Measurements from ENCODE around the gene NTM.

The NTM gene

DNA sequence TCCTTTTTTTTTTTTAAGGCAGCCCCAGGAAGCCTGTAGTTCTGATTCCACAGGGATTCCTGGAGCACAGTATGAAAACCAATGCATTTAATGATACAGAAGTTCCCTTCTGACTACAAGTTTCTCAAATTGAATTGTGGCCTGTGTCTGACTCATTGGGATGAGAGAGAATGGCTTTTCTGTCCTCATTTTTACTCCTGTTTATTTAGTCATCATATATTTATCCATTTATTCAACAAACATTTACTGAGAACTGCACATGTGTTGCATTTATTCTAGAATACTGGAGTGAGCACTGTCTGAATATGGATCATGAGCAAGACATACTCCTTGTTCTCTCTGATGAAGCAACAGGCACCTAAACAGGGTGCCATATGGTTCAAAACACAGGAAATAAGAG, 231.2 kb downstream of the NTM start:
- DNase-seq (ENCODE audit: low spot score) = no peak

DNA sequence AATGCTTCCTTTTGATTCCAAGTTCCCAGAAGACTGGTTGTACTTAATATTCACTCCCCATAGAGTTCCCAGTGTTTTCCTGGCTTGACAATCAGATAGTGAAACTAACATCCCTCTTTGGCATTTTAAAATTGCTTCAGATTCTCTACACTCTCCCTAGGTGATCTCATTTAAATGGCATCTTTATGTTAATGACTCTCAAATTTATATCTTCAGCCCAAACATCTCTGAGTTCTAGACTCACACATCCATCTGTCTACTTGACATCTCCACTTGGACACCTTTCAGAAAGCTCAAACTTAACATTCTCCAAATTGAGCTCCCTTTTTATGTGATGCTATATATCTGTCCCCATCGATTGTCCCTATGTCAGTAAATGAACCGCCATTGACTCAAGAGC, 232.0 kb downstream of the NTM start:
- no peak for DNase-seq (ENCODE audit: low spot score)

DNA sequence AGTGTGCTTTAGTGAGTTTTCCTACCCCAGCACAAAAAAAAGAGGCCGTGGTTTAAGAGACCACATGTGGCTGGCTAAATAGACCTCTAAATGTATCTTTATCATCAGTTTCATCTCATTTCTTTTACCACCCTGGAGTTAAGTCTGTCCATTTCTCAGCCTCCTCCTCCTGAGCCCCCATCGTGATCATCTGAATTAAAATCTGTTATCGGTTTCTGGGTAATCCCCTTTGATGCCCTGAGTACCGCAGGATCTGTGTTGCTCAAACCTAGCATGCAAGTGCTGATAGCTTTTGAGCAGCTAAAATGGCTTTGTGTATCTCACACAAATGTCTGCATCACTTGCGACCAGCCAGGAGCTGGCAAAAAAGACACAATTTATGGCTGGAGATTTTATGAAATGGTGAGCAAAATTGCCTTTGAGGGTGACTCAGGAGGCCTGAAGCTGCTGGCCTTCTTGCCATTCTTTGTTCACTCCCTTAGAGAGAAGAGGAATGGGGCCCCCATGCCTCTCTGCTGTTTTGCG, 236.5 kb downstream of the NTM start:
- DNase-seq (ENCODE audit: low spot score) = no peak

DNA sequence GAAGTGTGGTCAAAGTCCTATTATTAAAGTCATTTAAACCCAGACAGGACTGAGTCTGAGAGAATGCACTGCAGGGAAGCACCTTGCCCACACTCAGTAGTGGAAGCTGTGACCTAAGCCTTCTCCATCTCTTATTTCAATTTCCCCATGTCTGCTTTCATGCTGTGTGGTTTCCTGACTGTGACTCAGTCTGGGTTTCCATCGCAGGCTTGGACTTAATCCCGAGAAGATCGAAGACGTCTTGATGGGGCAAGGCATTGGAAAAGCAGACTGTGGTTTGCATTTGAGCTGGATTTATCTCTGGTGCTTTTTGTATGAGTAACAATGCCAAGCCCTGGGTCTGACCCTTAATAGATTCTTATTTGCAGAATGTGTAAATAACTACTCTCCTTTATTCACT, 238.9 kb downstream of the NTM start:
- no peak for DNase-seq (ENCODE audit: low spot score)

DNA sequence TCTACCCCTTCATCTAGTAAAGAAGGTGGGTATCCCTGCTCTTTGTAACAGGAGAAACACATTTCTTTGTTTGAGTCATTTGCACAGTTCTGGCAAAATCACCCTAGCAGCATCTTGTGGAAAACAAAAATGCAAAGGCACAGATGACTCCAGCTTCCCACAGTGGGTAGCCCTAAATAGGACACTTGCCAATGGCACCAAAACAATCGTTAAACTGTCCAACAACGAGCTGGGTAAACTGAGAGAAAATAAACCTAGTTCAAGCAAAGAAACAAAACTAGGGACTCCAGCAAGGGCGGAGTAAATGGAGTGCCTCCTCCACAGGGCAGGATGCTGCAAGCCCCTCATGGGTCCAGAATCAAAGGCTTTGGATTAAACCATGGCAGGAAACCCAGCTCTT, 239.5 kb downstream of the NTM start:
- no peak for DNase-seq (ENCODE audit: low spot score)

DNA sequence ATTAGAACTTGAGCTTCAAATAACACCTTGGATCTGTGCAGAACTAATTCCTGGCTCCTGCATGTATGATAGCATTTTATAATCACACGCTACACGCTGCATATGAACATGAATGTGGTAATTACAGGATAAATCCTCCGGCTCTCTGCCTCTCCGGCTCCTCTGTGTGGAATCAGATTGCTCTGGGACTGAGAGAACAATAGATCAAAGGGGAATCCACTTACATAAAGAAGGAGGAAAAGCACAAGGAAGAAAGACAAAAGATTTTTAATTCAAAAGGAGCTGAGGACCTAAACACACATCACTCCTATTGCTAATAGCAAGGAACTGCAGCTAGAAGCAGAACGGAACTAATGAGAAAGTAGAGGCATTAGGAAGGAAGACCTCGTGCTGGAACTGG, 240.9 kb downstream of the NTM start:
- DNase-seq (ENCODE audit: low spot score) = no peak

DNA sequence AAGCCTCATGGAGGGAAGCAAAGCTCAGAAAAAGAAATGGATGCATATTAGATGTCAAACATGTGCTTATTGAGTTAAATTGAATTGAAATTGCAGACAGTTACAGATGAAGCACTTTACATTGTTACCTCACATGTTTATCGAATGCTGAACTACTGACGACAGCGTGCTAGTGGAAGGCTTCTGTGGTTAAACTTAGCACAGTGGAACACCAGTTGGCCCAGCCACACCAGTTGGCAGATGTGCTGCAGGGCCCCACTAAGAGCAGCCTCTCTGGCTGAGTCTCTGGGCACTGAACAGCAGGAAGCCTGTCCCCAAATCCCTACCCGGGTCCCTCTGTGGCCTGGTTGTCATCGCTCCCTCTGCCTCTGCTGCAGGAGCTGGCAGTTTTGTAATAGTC, 242.1 kb downstream of the NTM start:
- no peak for DNase-seq (ENCODE audit: low spot score)

DNA sequence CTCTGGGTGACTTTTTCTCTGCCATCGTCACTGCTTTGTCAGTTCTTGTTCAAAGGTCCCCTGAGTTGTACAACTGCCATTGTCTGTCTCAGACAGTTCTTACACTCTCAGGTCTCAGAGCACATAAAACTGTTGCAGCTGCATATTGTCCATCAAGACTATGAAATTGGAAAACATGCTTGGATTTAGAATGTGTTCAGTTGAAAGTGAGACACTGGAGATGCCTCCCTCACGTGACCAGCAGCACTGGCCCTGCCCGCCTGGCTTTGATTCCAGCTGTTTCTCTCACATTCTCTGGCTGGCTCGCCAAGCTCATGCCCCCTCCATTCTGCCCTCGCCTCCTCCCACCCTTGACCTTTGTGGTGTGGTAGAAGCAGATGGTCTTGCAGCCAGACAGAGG, 244.2 kb downstream of the NTM start:
- no peak for DNase-seq (ENCODE audit: low spot score)

DNA sequence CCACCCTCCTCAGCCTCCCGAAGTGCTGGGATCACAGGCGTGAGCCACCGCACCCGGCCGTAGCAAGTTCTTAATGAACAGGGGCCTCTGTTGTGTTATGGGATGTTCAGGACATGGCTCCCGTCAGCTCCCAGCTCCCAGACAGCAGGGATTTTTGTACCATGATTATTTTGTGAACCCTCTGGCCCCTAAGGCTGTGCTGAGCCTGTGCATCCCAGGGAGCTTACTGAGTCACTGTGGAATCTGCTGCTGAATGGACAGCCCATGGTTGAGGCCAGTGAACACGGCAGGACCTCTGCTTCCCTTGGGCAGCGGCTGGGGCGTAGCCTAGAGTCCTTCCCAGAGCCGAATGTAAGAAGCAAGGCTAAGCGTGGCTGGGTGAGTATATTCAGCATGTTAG, 245.2 kb downstream of the NTM start:
- DNase-seq (ENCODE audit: low spot score) = no peak

DNA sequence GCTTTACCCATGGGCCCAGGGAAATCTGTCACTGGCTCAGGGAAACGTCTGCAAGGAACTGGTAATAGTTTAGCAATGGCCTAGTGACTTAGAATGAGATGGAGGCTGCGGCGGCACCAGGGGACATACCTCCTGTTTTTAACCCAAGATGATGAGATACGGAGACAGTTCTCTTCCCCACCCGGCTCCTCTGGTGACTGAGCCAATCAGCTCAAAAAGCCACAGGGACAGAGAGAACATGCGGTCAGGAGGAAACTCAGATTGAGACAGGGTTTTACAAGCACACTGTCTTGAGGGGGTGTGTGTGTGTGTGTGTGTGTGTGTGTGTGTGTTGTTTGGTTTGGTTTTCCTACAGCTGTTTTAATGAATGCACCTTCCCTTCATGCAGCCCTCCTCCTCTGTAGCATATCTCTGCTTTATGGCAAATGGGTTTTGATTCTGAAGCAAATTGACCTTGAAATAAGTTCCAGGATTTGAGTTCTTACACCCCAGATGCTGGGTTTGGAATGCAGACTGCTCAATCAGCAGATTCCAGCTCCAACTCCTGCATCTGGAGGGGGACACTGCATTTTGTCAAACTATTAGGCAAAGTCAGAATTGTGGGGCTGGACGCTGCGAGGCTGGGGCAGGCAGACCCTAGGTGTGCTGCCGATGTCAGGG, 246.2 kb downstream of the NTM start:
- no peak for DNase-seq (ENCODE audit: low spot score)

DNA sequence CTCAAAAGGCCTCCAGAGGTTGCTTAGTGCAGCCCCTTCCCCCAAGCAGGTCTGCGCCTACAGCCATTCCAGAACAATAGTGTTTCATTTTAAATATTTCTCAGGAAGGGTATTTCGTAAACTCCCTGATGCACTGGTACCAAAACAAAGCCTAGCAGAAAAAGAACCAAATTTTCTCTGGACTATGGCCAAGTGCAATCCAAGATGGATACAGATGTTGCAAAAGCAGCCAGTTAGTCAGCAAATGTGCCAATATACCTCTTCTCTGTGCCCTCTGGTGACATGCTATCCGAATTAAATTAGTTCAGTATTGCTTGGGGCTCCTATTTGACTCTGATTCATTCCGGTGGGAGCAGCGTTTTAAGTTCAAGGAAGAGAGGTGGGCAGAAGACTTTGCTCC, 247.8 kb downstream of the NTM start:
- no peak for DNase-seq (ENCODE audit: low spot score)

DNA sequence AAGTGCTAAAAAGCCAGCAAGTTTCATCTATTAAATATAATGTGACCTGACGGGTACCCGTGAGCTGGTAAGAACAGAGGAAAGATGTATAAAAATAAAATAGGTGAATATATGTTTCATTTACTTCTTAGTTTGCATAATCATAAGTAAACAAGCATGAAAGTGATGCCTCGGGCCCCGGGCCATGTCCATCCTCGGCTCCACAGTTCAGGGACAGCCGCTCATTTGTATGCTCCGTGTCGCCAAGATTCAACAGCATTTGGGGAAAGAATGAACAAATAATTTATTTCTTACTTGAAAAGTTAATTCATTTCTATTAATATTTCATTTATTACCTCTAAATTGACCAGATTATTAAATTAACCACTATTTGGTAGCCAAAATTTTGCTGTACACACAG, 251.8 kb downstream of the NTM start:
- no peak for DNase-seq (ENCODE audit: low spot score)

DNA sequence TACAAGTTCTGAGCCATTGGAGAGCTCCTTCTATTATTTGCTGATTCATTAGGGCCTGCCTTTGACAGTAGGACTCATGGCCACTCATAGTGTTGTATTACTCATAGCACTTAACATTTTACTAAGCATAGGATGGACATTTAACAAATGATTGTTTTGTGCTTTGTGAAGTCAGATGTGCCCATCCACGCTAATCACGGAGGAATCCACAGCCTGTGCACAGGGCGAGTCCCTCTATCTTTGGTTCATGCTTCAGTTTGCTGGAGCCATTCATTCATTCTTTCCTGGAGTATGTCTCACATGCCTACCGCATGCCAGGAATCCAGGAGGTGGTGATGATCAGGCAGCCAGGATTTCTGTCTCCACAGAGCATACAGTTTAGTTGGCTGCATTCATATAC, 254.1 kb downstream of the NTM start:
- DNase-seq (ENCODE audit: low spot score) = no peak

DNA sequence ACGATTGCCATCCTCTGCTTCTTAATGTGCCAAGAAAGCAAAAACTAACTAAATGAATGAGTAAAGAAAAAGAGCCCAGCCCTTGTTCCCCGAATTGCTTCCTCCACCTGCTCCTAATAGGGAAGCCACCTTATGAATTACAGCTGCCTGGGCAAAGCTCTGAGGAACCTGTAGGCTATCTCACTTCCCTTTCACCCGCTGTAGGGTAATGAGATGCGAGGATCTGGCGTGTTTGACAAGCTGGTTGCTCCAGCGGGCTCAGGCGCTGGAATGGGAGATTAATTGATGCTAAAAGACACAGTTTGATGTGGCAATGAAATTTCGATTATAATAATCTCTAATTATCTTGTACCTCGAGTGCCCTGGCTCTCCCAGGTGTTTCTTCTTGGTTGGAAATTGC, 256.4 kb downstream of the NTM start:
- no peak for DNase-seq (ENCODE audit: low spot score)

DNA sequence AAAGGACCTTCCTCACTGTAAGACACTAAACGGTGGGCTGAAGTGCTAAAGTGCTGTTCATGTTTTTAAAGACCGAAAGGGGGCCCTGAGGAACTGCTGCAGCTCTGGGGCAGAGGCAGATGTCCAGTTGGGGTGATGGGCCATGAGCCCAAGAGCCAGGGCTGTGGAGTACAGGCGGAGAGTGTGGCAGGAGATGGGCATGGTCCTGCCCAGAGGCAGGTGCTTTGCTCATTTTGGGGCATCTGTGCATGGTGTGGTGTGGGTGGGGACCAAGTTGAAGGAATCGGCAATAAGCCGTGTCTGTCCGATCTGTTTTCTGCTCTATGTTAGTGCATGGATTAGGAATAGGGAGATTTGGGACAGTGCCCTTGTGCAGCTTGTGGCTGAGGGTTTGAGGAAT, 258.3 kb downstream of the NTM start:
- no peak for DNase-seq (ENCODE audit: low spot score)

DNA sequence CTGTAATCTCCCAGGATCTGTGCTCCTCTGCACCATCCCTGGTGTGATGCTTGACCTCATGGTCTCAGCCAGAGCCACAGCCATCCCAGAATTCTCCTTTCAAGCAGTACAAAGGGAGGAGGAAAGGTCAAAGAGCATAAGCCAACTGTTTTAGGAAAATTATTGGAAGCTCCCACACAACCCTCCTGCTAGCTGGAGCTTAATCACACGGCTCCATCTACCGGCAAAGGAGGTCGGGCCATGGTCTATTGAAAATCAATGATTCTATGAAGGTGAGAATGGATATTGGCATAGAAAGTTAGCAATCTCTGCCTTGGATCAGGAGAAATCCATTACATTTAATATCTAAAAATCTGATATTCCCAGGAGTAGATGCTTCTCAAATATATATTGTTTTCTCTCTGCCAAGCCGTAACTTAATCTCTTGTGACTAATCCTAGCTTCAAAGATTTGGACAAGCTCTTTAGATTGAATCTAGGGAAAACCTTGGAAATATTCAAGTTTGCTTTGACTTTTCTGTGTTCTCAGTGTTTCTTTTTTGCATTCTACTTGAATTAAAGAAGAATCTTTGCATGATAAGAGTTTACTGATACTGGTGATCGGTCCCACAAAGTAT, 259.6 kb downstream of the NTM start:
- DNase-seq (ENCODE audit: low spot score) = no peak

DNA sequence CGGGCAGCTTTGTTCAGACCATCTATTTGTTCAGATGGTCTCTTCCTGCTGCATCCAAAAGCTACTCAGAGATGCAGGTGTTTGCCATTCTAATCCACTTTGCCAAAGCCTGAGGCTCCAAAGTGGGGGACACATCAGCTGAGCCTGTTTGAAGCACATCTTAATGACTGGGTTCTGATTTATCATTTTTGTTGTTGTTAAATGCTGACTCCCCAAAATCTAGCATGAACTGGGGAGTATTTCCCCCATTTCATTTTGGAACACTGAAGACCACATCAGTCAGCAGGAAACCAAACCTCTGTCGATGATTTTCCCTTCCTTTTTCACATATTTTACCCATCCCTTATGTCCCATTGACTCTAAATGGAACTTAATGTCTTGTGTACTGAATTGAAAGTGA, 262.6 kb downstream of the NTM start:
- DNase-seq (ENCODE audit: low spot score) = no peak

DNA sequence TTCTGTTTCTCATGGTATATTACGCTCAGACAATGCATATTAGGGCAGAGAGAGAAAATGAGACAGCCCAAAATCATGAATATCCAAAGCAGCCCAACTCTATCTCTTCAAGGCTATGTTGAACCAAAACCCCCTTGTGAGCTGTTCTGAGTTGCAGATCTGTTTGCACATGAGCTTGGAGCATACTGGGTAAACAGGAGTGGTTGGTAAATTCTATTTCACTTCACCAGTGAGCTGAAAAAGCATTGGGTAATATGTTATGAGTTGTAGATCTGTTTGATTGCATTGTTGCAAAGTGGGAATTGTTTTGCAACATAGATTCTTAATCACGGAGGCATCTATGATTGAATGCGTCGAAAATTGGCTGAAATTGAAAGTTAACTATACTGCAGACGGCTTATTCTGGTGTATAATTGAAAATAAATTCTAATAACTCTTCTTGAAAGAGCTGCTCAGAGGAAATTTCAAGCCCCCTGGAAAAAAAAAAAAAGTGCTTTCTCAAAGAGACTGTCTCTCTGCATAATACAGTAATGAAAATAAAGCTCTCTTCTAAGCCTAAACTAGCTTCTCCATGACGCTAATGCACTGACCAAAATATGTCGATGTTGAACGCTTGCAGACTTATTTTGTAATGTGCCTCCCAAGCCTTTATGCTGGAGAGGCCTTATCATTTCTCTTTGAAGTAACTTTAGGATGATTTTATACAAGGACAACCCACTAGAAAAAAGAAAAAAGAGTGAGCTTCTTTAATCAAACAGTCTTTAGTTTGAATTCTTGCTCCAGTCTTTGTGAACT, 263.7 kb downstream of the NTM start:
- no peak for DNase-seq (ENCODE audit: low spot score)

DNA sequence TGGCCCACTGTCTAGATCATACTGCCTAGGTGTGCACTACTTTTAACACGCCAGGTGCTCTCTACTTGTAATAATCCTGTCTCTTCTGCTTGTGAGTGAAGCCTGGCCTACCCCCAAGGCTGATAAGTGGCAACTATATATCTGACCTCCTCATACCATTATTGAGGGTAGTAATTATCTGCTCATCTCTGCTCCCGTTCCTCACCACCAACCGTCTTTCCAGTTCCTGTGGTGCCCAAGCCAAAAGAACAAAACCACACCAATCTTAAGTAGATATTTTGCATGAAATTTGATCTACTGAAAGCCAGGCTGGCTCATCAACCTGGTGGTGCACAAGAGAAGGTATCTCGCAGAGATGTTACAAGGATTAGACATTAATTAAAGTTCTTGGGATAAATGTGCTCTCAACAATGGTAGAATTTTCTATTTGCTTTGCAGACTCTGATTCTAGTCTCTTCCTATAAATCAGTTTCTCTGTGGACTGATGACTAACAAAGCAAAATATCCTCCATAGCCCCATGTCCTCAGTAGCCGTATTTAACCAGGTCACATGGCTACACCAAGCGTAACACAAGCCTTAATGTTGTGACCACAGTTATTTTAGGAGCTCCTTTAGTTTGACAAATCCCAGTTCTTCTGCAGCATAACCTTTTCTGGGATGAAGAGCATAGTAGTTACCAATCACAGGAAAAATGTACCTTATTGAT, 267.2 kb downstream of the NTM start:
- no peak for DNase-seq (ENCODE audit: low spot score)

DNA sequence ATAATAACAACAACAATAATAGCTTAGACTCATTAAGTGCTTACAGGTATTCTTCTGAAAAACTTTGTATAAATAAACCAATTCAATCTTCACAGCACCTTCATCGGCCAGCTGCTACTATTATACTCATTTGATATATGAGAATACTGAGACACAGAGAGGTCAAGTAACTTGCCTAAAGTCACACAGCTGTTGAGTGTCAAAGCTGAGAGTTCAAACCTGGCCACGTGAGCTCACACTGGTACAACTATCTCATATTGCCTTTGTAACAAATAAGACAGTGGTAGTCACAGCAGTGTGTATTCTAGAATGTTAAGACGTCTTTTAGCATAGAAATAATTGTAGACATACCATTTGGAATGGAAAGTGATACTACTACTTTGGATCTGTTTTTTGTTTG, 268.5 kb downstream of the NTM start:
- no peak for DNase-seq (ENCODE audit: low spot score)

DNA sequence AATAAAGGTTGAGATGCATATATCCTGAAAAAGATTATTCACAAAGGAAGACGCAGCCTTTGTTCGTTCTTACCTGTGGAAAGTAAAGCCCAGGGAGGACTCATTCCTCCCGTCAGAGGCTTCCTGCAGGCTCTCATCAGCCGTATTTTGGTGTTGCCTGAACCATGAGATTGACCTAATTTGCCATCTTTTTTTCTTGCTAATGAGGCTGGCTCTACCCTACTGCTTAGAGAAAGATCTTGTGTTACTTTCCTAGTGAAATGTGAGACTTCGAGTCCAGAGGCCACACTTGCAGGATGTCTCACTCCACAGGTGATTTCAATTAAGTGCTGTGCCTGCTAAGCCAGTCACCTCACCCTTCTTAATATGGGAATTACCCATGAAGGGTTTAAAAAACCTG, 269.9 kb downstream of the NTM start:
- DNase-seq (ENCODE audit: low spot score) = no peak

DNA sequence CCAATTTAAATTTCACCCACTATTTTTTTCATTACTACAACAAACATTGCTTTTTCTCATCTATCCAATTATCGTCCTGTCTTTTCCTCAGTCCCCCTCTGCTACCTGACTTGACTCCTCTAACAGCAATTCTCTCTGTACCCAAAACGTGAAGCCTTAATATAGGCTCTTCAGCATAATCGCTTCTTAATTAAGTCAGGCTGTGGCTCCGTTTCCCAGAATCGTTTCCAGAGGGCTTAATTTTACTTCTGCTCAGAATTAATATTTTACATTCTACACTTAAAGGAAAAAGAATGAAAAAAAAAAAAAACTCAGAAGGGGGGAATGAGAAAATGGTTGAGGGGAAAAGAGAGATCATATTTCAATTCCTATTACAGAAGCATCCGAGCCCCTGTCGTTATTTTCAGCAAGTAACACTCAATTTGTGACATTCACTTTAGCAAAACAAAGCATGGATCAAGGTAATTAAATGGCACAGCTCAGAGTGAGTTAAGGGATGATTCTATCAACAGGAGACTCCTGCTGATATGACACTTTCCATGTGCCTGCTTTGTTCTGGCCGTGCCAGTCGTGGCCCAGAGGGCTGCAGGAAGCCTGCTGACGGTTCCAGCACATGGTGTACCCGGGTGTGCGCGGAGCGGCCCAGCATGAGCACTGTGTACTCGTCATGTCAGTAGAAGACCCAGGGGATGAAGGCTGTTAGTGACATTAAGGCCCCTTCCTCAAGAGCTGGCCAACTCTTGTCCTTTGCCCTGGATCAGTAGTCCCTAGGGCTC, 272.5 kb downstream of the NTM start:
- DNase-seq (ENCODE audit: low spot score) = no peak
